H9 (cell line): ENCODE measurements around the gene KDSR. TPM values are rescaled to one million over a fixed set of nuclear protein-coding genes. Genes with fewer than 3 reads are reported as not detected.

Source experiments
- DNase-seq: peaks from one replicate; pipeline ENCODE4 v3.0.0-alpha.2; 2017
- H2AFZ ChIP-seq: one replicate; pipeline ENCODE4 v1.6.1; 2013; ENCODE audit warnings: mild to moderate bottlenecking, low read length, control low read depth, moderate library complexity
- H2AK5ac ChIP-seq: 2 replicates; pipeline ENCODE4 v1.6.1; 2013; ENCODE audit warnings: low read length, control low read depth, mixed read lengths; ENCODE audit not compliant: insufficient read length
- H2BK120ac ChIP-seq: one replicate; pipeline ENCODE4 v1.6.1; 2013; ENCODE audit warnings: low read depth, mild to moderate bottlenecking, low read length, control low read depth, inconsistent platforms; ENCODE audit not compliant: poor library complexity, severe bottlenecking
- H2BK12ac ChIP-seq: 2 replicates; pipeline ENCODE4 v1.6.1; 2013; ENCODE audit warnings: low read length, control low read depth, mixed read lengths, low read depth; ENCODE audit not compliant: insufficient read length
- H2BK15ac ChIP-seq: 2 replicates; pipeline ENCODE4 v1.6.1; 2013; ENCODE audit warnings: low read depth, low read length, control low read depth
- H2BK20ac ChIP-seq: one replicate; pipeline ENCODE4 v1.6.1; 2013; ENCODE audit warnings: low read depth, mild to moderate bottlenecking, low read length, control low read depth, inconsistent platforms; ENCODE audit not compliant: poor library complexity, severe bottlenecking
- H2BK5ac ChIP-seq: 2 replicates; pipeline ENCODE4 v1.6.1; 2013; ENCODE audit warnings: low read length, control low read depth, mixed read lengths; ENCODE audit not compliant: insufficient read length
- H3K14ac ChIP-seq: 2 replicates; pipeline ENCODE4 v1.6.1; 2013; ENCODE audit warnings: low read length, control low read depth; ENCODE audit not compliant: insufficient read depth
- H3K18ac ChIP-seq: 2 replicates; pipeline ENCODE4 v1.6.1; 2013; ENCODE audit warnings: low read depth, mild to moderate bottlenecking, mixed read lengths, low read length, control low read depth; ENCODE audit not compliant: insufficient read length
- H3K23ac ChIP-seq: 2 replicates; pipeline ENCODE4 v1.6.1; 2013; ENCODE audit warnings: low read length, control low read depth, mixed read lengths, low read depth; ENCODE audit not compliant: insufficient read length
- H3K23me2 ChIP-seq: 2 replicates; pipeline ENCODE4 v1.6.1; 2013; ENCODE audit warnings: low read depth, mild to moderate bottlenecking, mixed read lengths, low read length, control low read depth; ENCODE audit not compliant: insufficient read length, poor library complexity, severe bottlenecking
- H3K27ac ChIP-seq: 2 replicates; pipeline ENCODE4 v1.5.1; 2013; ENCODE audit warnings: low read length, control low read depth, mixed read lengths, low read depth; ENCODE audit not compliant: insufficient read length
- H3K27me3 ChIP-seq: 2 replicates; pipeline ENCODE4 v1.6.1; 2013; ENCODE audit warnings: low read length, control low read depth, inconsistent platforms; ENCODE audit not compliant: insufficient read depth
- H3K4ac ChIP-seq: 2 replicates; pipeline ENCODE4 v1.6.1; 2013; ENCODE audit warnings: low read depth, mild to moderate bottlenecking, control low read depth, inconsistent platforms, low read length, moderate library complexity
- H3K4me1 ChIP-seq: 2 replicates; pipeline ENCODE4 v1.6.1; 2013; ENCODE audit warnings: low read length, control low read depth, inconsistent platforms; ENCODE audit not compliant: insufficient read depth
- H3K4me2 ChIP-seq: 2 replicates; pipeline ENCODE4 v1.6.1; 2013; ENCODE audit warnings: low read length, control low read depth, mixed read lengths; ENCODE audit not compliant: insufficient read length, insufficient read depth
- H3K56ac ChIP-seq: 2 replicates; pipeline ENCODE4 v1.6.1; 2013; ENCODE audit warnings: low read depth, mild to moderate bottlenecking, mixed read lengths, low read length, control low read depth; ENCODE audit not compliant: insufficient read length
- H3K79me1 ChIP-seq: 2 replicates; pipeline ENCODE4 v1.6.1; 2013; ENCODE audit warnings: low read depth, mild to moderate bottlenecking, moderate library complexity, low read length, control low read depth, inconsistent platforms; ENCODE audit not compliant: insufficient read depth, poor library complexity, severe bottlenecking
- H3K79me2 ChIP-seq: 2 replicates; pipeline ENCODE4 v1.6.1; 2013; ENCODE audit warnings: low read length, control low read depth, inconsistent platforms; ENCODE audit not compliant: insufficient read depth
- H3K9ac ChIP-seq: 2 replicates; pipeline ENCODE4 v1.6.1; 2013; ENCODE audit warnings: low read length, control low read depth, mixed read lengths; ENCODE audit not compliant: insufficient read length; ENCODE audit errors: extremely low read depth
- H3K9me3 ChIP-seq: one replicate; pipeline ENCODE4 v1.6.1; 2013; ENCODE audit warnings: low read depth, low read length, inconsistent platforms; ENCODE audit not compliant: control insufficient read depth
- H3T11ph ChIP-seq: one replicate; pipeline ENCODE4 v1.6.1; 2013; ENCODE audit warnings: mild to moderate bottlenecking, low read length, control low read depth, inconsistent platforms
- H4K20me1 ChIP-seq: one replicate; pipeline ENCODE4 v1.6.1; 2013; ENCODE audit not compliant: control insufficient read depth, insufficient read length, insufficient read depth
- H4K5ac ChIP-seq: 2 replicates; pipeline ENCODE4 v1.6.1; 2013; ENCODE audit warnings: low read depth, mild to moderate bottlenecking, mixed read lengths, low read length, control low read depth; ENCODE audit not compliant: insufficient read length
- H4K8ac ChIP-seq: replicated peaks from 2 replicates; pipeline ENCODE4 v1.6.1; 2013; ENCODE audit warnings: low read length, control low read depth, mixed read lengths, low read depth; ENCODE audit not compliant: insufficient read length
- H4K91ac ChIP-seq: 2 replicates; pipeline ENCODE4 v1.6.1; 2013; ENCODE audit warnings: low read depth, mild to moderate bottlenecking, moderate library complexity, mixed read lengths, low read length, control low read depth; ENCODE audit not compliant: insufficient read length
- H3K27ac Mint-ChIP-seq, 3 experiments: 2 replicates in 2 of 3; 3 replicates in 1 of 3; pipeline ENCODE4 v1.8.0; 2020 to 2021; ENCODE audit warnings: mixed read lengths in 3 of 3, mild to moderate bottlenecking in 1 of 3, moderate library complexity in 1 of 3
- H3K27me3 Mint-ChIP-seq: 2 replicates; pipeline ENCODE4 v1.8.0; 2021; ENCODE audit warnings: low read depth, mild to moderate bottlenecking, moderate library complexity, mixed read lengths
- H3K36me3 Mint-ChIP-seq, 3 experiments: 2 replicates in 2 of 3; 3 replicates in 1 of 3; pipeline ENCODE4 v1.8.0; 2020 to 2021; ENCODE audit warnings: low read depth in 3 of 3, mixed read lengths in 3 of 3; ENCODE audit not compliant: insufficient read depth in 1 of 3
- H3K4me1 Mint-ChIP-seq, 2 experiments: 2 replicates each; pipeline ENCODE4 v1.8.0; 2020; ENCODE audit warnings: mixed read lengths in 2 of 2
- H3K4me3 Mint-ChIP-seq, 2 experiments: 2 replicates in 1 of 2; 3 replicates in 1 of 2; pipeline ENCODE4 v1.8.0; 2020 to 2021; ENCODE audit warnings: mild to moderate bottlenecking in 2 of 2, mixed read lengths in 2 of 2, moderate library complexity in 1 of 2
- H3K9me3 Mint-ChIP-seq, 2 experiments: 2 replicates in 1 of 2; 3 replicates in 1 of 2; pipeline ENCODE4 v1.8.0; 2020; ENCODE audit warnings: mild to moderate bottlenecking in 2 of 2, mixed read lengths in 2 of 2, moderate library complexity in 1 of 2
- CTCF ChIP-seq: fragments of 200-600 bp; sonication (generic); conservative IDR thresholded peaks from 3 replicates; pipeline ENCODE4 v1.8.0; 2021; ENCODE audit warnings: antibody characterized with exemption, mild to moderate bottlenecking
- WGBS: extraction: QIAGEN DNeasy Blood & Tissue Kit; methylation state at CpG from one replicate; pipeline ENCODE4 v1.1.7; 2013; ENCODE audit warnings: missing lambda C conversion rate, low lambda C conversion rate, mixed read lengths; ENCODE audit not compliant: insufficient read length; ENCODE audit errors: extremely low coverage; 5-methylcytosine and 5-hydroxymethylcytosine counted together
- total RNA-seq: library from RNA; stranded (reverse); gene quantifications from 2 replicates; pipeline ENCODE4 v1.2.1, GENCODE V29; 2021

KDSR gene
- total RNA-seq, 1 experiment from 2014 or later = 58.5 TPM

GRCh38 chr18:63311118-63312018, 55.6 kb downstream of the KDSR start:
- no peak overlapping the region for H2BK5ac ChIP-seq
- no peaks in the 10 kb centered on the region for H3K4me1 ChIP-seq
- H2AFZ ChIP-seq = no peak overlapping the region
- H3K27ac ChIP-seq = no peak overlapping the region
- H3K14ac ChIP-seq = no peak overlapping the region
- H3K9me3 ChIP-seq = no peaks in the 10 kb centered on the region
- H2AK5ac ChIP-seq = no peak overlapping the region
- no peaks in the 10 kb centered on the region for H3K36me3 Mint-ChIP-seq
- H3K56ac ChIP-seq = no peak overlapping the region
- no peak overlapping the region for H3K4me2 ChIP-seq
- H3K27me3 Mint-ChIP-seq = peaks cover 15% of the 10 kb centered on the region
- H2BK15ac ChIP-seq = no peak overlapping the region
- TF ChIP-seq CTCF = no peak
- H3K27me3 ChIP-seq = no peaks in the 10 kb centered on the region
- no peak overlapping the region for H2BK120ac ChIP-seq
- H4K91ac ChIP-seq = no peak overlapping the region
- H3K79me1 ChIP-seq = no peaks in the 10 kb centered on the region
- H4K5ac ChIP-seq = no peak overlapping the region
- no peaks in the 10 kb centered on the region for H4K20me1 ChIP-seq
- H3K9ac ChIP-seq = no peak overlapping the region
- no peak overlapping the region for H3K27ac Mint-ChIP-seq
- H3K79me2 ChIP-seq = no peaks in the 10 kb centered on the region; the same call in 1 of the 2 replicates
- no peak overlapping the region for H4K8ac ChIP-seq
- DNase-seq = no peak
- no CpG with 5 or more reads among the region's 8 CpGs for WGBS
- no peak overlapping the region for H3T11ph ChIP-seq
- no peak overlapping the region for H2BK20ac ChIP-seq
- H2BK12ac ChIP-seq = no peak overlapping the region
- H3K4me3 Mint-ChIP-seq = no peak overlapping the region
- no peaks in the 10 kb centered on the region for H3K9me3 Mint-ChIP-seq
- no peaks in the 10 kb centered on the region for H3K4me1 Mint-ChIP-seq
- H3K23me2 ChIP-seq = no peaks in the 10 kb centered on the region
- no peak overlapping the region for H3K4ac ChIP-seq
- H3K23ac ChIP-seq = no peak overlapping the region
- H3K18ac ChIP-seq = no peak overlapping the region
